ENCODE data around the gene IL21. TPM values are rescaled to one million over a fixed set of nuclear protein-coding genes. Genes with fewer than 3 reads are reported as not detected.
"Not testable (repeated sequence)": the region's sequence is repeated elsewhere in the genome, so short reads cannot be mapped to it uniquely, and the experiment has no call there.

IL21 gene
- total RNA-seq, 1 experiment from 2014 or later: not detected

DNA sequence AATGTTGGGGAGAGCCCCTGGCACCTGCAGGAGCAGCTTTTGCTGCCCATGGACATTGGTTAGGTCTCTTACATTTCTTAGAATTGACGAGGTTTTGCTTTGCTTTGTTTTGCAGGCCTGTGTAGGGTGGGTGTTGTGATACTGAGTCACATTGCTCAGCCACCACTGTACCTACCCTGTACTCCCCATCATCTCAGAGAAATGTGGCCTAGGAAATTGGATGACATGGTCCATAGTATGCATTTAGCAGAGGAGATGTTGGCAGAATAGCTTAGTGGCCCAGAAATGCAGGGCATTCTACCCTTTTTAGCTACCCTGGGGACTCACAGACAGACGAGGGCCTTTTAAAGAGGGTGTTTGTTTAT, 43.7 kb downstream of the IL21 start:
- DNase-seq (ENCODE audit: low spot score) (no peak), ATAC-seq (peak; percentile 16; the same call in 1 of the 2 replicates)
- H3K36me3 Mint-ChIP-seq: peaks cover 15% of the 10 kb centered on the region
- no peak overlapping the region for H3K27ac Mint-ChIP-seq
- H3K4me1 Mint-ChIP-seq: no peaks in the 10 kb centered on the region
- no peak overlapping the region for H3K4me3 Mint-ChIP-seq
- TF ChIP-seq, protein P1, sequence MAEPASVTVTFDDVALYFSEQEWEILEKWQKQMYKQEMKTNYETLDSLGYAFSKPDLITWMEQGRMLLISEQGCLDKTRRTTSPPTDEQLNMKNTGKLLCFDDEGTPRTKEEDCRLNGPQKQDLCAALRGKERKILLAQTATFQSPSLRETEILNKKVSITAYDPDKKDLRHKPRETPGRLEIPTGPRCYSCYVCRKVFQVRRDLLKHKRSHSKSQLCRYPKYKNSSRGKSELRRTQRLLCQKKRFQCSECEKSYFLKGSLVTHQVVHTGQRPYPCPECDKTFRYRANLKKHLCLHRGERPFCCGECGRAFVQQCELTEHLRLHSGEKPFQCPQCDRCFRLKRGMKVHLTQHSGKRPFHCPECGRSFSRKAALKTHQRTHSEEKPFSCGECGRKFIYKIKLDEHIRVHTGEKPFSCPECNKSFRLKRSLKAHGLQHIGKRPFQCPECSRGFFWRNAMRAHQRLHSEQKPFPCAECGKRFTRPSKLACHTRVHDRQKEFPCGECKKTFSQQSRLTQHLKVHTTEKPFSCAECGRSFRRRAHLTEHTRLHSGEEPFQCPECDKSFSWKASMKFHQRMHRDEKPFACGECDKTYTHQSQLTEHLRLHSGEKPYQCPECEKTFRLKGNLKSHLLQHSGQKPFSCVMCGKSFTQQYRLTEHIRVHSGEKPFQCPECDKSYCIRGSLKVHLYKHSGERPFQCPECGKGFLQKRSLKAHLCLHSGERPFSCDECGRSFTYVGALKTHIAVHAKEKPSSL (CRISPR knock-in tag; conservative IDR thresholded peaks at IDR 0.05): no peak
- TF ChIP-seq, protein P2, sequence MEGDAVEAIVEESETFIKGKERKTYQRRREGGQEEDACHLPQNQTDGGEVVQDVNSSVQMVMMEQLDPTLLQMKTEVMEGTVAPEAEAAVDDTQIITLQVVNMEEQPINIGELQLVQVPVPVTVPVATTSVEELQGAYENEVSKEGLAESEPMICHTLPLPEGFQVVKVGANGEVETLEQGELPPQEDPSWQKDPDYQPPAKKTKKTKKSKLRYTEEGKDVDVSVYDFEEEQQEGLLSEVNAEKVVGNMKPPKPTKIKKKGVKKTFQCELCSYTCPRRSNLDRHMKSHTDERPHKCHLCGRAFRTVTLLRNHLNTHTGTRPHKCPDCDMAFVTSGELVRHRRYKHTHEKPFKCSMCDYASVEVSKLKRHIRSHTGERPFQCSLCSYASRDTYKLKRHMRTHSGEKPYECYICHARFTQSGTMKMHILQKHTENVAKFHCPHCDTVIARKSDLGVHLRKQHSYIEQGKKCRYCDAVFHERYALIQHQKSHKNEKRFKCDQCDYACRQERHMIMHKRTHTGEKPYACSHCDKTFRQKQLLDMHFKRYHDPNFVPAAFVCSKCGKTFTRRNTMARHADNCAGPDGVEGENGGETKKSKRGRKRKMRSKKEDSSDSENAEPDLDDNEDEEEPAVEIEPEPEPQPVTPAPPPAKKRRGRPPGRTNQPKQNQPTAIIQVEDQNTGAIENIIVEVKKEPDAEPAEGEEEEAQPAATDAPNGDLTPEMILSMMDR (IDR thresholded peaks at IDR 0.05): 0 out of 2 replicates have a peak, but pooled peaks have one; percentile 9
- ChIA-PET POLR2A (no interaction called here), CTCF (interaction anchor here (0.6 to 2.6 kb wide), 15 partner anchors 11 to 676 kb away, joined by 3 to 20 read pairs (median 5); partner anchors contain the start of gene BBS12)
- peaks cover 11% of the 10 kb centered on the region; the same call in 1 of the 2 replicates for H3K27me3 Mint-ChIP-seq (ENCODE audit: low read depth)
- peaks cover 27% of the 10 kb centered on the region for H3K9me3 Mint-ChIP-seq

DNA sequence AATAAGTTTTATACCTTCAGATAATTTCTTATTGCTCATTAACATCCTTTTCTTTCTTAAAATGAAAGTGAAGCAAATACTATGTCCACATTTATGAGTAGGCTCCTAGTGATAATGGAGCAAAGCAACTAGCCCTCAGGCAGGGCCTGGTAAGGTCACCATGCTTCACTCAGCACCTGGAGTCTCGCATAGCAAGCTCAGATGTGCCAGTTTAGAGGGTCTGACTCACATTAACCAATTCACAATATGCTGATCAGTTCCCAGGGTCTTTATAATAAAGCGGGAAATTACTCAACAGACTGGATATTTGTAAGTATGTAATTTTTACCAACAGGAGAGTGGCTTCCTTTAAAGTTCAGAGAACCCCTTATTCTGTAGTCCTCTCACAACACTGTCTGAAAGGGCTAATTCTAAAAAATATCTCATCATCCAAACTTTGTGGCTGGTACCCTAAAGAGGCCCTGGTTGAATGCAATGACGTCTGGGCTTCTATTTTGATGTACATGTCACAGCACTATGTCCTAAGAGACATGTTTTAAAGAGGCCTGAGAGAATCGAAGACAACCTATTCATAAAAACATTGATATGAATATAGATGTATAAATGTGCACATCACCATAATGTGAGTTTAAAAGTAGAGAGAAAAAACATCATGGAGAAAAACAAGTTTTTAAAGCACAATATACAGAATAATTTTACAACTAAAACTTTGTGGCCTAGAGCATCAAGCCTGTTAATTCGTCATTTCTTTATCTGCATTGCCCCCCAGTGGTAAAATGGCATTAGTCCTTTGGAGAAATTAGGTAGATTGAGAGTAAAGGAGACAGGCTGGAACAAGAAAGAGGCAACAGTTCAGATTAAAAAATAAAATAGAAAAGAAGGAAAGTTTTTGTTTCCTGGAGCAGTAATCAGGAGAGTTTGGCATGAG, 44.3 kb downstream of the IL21 start:
- Mint-ChIP-seq H3K4me3 (no peak overlapping the region), H3K9me3 (peaks cover 27% of the 10 kb centered on the region), H3K27ac (no peak overlapping the region), H3K27me3 (ENCODE audit: low read depth) (peaks cover 11% of the 10 kb centered on the region; the same call in 1 of the 2 replicates), H3K4me1 (no peaks in the 10 kb centered on the region), H3K36me3 (peaks cover 15% of the 10 kb centered on the region)
- TF ChIP-seq, protein P2 (IDR thresholded peaks at IDR 0.05): peak; percentile 19; the same call in 1 of the 2 replicates
- no peak for TF ChIP-seq SP1 (CRISPR knock-in tag; conservative IDR thresholded peaks at IDR 0.05)
- ATAC-seq: peak; percentile 82
- POLR2A ChIA-PET: no interaction called here
- CTCF ChIA-PET: interaction anchor here (0.7 to 2.0 kb wide), 7 partner anchors 12 to 676 kb away, joined by 3 to 7 read pairs (median 5); no protein-coding TSS in a partner anchor
- DNase-seq (ENCODE audit: low spot score): no peak

DNA sequence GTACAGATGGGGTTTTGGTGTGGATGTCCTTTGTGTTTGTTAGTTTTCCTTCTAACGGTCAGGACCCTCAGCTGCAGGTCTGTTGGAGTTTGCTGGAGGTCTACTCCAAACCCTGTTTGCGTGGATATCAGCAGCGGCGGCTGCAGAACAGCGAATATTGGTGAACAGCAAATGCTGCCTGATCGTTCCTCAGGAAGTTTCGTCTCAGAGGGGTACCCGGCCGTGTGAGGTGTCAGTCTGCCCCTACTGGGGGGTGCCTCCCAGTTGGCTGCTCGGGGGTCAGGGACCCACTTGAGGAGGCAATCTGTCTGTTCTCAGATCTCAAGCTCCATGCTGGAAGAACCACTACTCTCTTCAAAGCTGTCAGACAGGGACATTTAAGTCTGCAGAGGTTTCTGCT, 46.5 kb downstream of the IL21 start:
- peaks cover 11% of the 10 kb centered on the region; the same call in 1 of the 2 replicates for H3K27me3 Mint-ChIP-seq (ENCODE audit: low read depth)
- peaks cover 15% of the 10 kb centered on the region for H3K36me3 Mint-ChIP-seq
- H3K4me3 Mint-ChIP-seq, POLR2A ChIA-PET, ATAC-seq, H3K27ac Mint-ChIP-seq, CTCF ChIA-PET, H3K4me1 Mint-ChIP-seq: not testable (repeated sequence)
- DNase-seq (ENCODE audit: low spot score): peak; percentile 20
- H3K9me3 Mint-ChIP-seq: peaks cover 27% of the 10 kb centered on the region

DNA sequence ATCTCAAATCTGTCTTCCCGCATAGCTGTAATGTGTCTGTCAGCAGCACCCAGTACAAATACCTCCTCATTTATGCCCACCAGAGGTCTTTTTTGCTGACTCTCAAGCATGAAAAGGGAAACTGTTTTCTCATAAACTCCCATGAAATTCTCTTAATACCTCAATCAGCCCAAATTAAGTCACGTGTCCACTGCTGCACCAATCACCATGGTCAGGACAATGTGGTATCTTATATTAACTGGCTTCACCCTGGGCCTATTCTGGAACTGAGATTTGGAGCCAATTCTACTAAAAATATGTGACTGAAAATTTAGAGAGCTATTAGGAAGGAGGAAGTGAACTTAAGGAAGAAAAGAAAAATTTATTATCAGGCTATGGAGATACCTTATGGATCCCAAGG, 58.4 kb downstream of the IL21 start:
- DNase-seq (ENCODE audit: low spot score) (no peak), ATAC-seq (no peak)
- Mint-ChIP-seq H3K4me1 (peaks cover 6% of the 10 kb centered on the region; the same call in 1 of the 2 replicates), H3K27ac (no peak overlapping the region), H3K36me3 (no peaks in the 10 kb centered on the region), H3K4me3 (no peak overlapping the region), H3K9me3 (peaks cover 14% of the 10 kb centered on the region), H3K27me3 (ENCODE audit: low read depth) (no peaks in the 10 kb centered on the region; the same call in 1 of the 2 replicates)
- ChIA-PET CTCF (no interaction called here), POLR2A (no interaction called here)
- TF ChIP-seq MYBL2 (CRISPR knock-in tag; IDR thresholded peaks at IDR 0.05) (no peak), ZNF396 (CRISPR knock-in tag; IDR thresholded peaks at IDR 0.05; ENCODE audit: borderline replicate concordance) (no peak), NFE2L1 (CRISPR knock-in tag; IDR thresholded peaks at IDR 0.05) (no peak)
- TF ChIP-seq, protein P3, sequence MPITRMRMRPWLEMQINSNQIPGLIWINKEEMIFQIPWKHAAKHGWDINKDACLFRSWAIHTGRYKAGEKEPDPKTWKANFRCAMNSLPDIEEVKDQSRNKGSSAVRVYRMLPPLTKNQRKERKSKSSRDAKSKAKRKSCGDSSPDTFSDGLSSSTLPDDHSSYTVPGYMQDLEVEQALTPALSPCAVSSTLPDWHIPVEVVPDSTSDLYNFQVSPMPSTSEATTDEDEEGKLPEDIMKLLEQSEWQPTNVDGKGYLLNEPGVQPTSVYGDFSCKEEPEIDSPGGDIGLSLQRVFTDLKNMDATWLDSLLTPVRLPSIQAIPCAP (CRISPR knock-in tag; IDR thresholded peaks at IDR 0.05): no peak
- TF ChIP-seq, protein P4, sequence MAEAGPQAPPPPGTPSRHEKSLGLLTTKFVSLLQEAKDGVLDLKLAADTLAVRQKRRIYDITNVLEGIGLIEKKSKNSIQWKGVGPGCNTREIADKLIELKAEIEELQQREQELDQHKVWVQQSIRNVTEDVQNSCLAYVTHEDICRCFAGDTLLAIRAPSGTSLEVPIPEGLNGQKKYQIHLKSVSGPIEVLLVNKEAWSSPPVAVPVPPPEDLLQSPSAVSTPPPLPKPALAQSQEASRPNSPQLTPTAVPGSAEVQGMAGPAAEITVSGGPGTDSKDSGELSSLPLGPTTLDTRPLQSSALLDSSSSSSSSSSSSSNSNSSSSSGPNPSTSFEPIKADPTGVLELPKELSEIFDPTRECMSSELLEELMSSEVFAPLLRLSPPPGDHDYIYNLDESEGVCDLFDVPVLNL (CRISPR knock-in tag; IDR thresholded peaks at IDR 0.05; ENCODE audit: borderline replicate concordance, low read depth): no peak
- TF ChIP-seq, protein P5, sequence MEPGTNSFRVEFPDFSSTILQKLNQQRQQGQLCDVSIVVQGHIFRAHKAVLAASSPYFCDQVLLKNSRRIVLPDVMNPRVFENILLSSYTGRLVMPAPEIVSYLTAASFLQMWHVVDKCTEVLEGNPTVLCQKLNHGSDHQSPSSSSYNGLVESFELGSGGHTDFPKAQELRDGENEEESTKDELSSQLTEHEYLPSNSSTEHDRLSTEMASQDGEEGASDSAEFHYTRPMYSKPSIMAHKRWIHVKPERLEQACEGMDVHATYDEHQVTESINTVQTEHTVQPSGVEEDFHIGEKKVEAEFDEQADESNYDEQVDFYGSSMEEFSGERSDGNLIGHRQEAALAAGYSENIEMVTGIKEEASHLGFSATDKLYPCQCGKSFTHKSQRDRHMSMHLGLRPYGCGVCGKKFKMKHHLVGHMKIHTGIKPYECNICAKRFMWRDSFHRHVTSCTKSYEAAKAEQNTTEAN (CRISPR knock-in tag; IDR thresholded peaks at IDR 0.05): no peak
- TF ChIP-seq, protein P6, sequence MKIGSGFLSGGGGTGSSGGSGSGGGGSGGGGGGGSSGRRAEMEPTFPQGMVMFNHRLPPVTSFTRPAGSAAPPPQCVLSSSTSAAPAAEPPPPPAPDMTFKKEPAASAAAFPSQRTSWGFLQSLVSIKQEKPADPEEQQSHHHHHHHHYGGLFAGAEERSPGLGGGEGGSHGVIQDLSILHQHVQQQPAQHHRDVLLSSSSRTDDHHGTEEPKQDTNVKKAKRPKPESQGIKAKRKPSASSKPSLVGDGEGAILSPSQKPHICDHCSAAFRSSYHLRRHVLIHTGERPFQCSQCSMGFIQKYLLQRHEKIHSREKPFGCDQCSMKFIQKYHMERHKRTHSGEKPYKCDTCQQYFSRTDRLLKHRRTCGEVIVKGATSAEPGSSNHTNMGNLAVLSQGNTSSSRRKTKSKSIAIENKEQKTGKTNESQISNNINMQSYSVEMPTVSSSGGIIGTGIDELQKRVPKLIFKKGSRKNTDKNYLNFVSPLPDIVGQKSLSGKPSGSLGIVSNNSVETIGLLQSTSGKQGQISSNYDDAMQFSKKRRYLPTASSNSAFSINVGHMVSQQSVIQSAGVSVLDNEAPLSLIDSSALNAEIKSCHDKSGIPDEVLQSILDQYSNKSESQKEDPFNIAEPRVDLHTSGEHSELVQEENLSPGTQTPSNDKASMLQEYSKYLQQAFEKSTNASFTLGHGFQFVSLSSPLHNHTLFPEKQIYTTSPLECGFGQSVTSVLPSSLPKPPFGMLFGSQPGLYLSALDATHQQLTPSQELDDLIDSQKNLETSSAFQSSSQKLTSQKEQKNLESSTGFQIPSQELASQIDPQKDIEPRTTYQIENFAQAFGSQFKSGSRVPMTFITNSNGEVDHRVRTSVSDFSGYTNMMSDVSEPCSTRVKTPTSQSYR (CRISPR knock-in tag; IDR thresholded peaks at IDR 0.05): no peak
- TF ChIP-seq, protein P7, sequence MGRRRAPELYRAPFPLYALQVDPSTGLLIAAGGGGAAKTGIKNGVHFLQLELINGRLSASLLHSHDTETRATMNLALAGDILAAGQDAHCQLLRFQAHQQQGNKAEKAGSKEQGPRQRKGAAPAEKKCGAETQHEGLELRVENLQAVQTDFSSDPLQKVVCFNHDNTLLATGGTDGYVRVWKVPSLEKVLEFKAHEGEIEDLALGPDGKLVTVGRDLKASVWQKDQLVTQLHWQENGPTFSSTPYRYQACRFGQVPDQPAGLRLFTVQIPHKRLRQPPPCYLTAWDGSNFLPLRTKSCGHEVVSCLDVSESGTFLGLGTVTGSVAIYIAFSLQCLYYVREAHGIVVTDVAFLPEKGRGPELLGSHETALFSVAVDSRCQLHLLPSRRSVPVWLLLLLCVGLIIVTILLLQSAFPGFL (CRISPR knock-in tag; IDR thresholded peaks at IDR 0.05; ENCODE audit: borderline replicate concordance): no peak
